ENCODE results near the gene RASEF. TPM values are rescaled to one million over a fixed set of nuclear protein-coding genes. Genes with fewer than 3 reads are reported as not detected.

RASEF gene
- total and polyA plus RNA-seq, 3 donors from 2014 or later, result 2.7 to 10.8 (median 9.1) TPM

DNA sequence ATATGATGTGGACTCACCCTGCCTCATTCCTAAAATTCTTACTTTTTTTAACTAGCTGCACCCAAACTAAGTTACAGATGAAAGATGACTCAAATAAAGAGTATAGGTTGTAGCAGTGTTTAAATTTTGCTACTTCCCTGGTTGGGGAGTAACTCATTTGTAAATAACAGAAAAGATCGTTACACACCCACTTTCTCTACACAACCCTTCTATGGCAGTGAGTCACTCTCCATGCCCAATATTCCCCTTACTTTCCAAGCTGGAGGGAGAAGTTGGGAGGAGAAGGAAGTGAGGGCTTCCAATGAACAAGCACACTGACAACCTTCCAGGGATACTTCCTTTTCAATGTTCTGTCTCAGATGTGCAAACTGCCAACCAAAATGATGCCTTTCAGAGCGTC, 1.9 kb downstream of the RASEF start:
- H3K36me3 ChIP-seq (ENCODE audit: low read depth, missing control alignments), result no peaks in the 10 kb centered on the region
- intact Hi-C loops (cut with DNase I; ENCODE audit: low total_unique reads), result no loop called here
- TF ChIP-seq, protein P1, sequence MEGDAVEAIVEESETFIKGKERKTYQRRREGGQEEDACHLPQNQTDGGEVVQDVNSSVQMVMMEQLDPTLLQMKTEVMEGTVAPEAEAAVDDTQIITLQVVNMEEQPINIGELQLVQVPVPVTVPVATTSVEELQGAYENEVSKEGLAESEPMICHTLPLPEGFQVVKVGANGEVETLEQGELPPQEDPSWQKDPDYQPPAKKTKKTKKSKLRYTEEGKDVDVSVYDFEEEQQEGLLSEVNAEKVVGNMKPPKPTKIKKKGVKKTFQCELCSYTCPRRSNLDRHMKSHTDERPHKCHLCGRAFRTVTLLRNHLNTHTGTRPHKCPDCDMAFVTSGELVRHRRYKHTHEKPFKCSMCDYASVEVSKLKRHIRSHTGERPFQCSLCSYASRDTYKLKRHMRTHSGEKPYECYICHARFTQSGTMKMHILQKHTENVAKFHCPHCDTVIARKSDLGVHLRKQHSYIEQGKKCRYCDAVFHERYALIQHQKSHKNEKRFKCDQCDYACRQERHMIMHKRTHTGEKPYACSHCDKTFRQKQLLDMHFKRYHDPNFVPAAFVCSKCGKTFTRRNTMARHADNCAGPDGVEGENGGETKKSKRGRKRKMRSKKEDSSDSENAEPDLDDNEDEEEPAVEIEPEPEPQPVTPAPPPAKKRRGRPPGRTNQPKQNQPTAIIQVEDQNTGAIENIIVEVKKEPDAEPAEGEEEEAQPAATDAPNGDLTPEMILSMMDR (IDR thresholded peaks at IDR 0.05), result no peak
- TF ChIP-seq POLR2A (IDR thresholded peaks at IDR 0.05), result no peak
- peaks cover 4% of the 10 kb centered on the region for H3K4me1 ChIP-seq
- 49 to 78% methylated on average over 2 of the region's 2 CpGs for WGBS, 2 donors
- DNase-seq, result no peak
- no peak overlapping the region for H3K27ac ChIP-seq
- H3K9me3 ChIP-seq, result no peaks in the 10 kb centered on the region
- H3K4me3 ChIP-seq, result no peak overlapping the region
- no peaks in the 10 kb centered on the region for H3K27me3 ChIP-seq

DNA sequence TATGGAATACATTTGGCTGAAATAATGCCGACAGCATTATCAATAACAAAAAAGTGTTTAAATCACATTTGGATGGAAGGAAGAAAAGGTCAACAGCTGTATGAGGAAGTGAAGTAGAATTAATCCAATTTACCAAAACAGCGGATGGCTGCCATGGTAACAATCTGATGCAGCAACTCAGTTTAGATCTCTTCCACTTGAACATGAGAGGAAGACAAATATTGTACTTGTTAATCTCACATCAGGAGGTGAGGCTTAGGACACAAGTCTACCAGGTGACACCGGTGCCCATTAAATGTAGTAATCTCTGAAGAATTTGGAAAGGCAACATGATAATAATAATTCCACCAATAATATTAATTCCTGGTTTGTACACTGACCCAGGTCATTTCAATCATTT, 2.4 kb downstream of the RASEF start:
- Histone ChIP-seq H3K4me3 (no peak overlapping the region), H3K36me3 (ENCODE audit: low read depth, missing control alignments) (no peaks in the 10 kb centered on the region), H3K9me3 (no peaks in the 10 kb centered on the region), H3K27me3 (no peaks in the 10 kb centered on the region), H3K27ac (no peak overlapping the region), H3K4me1 (peaks cover 4% of the 10 kb centered on the region)
- DNase-seq, result no peak
- intact Hi-C loops (cut with DNase I; ENCODE audit: low total_unique reads), result no loop called here
- TF ChIP-seq, protein P1 (IDR thresholded peaks at IDR 0.05), result no peak
- no peak for TF ChIP-seq POLR2A (IDR thresholded peaks at IDR 0.05)
- WGBS, 2 donors, result 78 to 92% methylated on average over 3 of the region's 3 CpGs

DNA sequence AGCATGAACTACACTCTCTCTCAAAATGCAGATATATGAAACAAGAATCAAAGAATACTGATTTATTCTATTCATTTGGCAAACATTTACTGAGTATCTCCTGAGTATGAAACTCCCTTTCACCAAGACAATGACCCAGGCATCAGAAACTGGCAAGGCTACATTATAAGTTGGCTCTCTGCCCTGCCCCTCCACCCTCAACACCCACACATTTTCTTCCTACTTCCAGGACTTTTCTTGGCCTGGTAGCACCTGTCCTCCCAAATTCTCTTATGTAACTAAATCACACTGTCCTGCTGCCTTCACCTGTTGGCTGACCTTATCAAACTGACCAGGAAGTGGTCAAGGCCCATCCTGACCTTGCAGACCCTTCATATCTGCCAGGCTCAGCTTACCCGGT, 3.5 kb downstream of the RASEF start:
- DNase-seq, result no peak
- intact Hi-C loops (cut with DNase I; ENCODE audit: low total_unique reads), result no loop called here
- Histone ChIP-seq H3K9me3 (no peaks in the 10 kb centered on the region), H3K4me3 (no peak overlapping the region), H3K36me3 (ENCODE audit: low read depth, missing control alignments) (no peaks in the 10 kb centered on the region), H3K27ac (no peak overlapping the region), H3K27me3 (no peaks in the 10 kb centered on the region), H3K4me1 (peaks cover 4% of the 10 kb centered on the region)
- 54 to 81% methylated on average over 1 of the region's 1 CpG for WGBS, 2 donors
- TF ChIP-seq POLR2A (IDR thresholded peaks at IDR 0.05), result no peak
- TF ChIP-seq, protein P1 (IDR thresholded peaks at IDR 0.05), result no peak

DNA sequence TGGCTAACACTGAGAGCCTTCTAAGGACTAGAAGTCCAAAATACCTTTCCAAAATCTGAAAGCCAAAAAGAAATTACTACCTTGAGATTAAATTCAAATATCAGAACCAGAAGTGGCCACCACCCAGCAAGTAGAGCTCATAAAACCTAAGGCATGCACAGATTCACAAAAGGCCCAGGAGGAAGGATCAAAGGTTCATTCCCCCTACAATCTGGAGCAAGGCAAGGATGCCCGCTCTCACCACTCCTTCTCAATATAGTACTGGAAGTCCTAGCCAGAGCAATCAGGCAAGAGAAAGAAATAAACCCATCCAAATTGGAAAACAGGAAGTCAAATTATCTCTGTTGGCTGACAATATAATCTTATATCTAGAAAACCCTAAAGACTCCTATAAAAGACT, 6.0 kb downstream of the RASEF start:
- Histone ChIP-seq H3K9me3 (no peaks in the 10 kb centered on the region), H3K27me3 (no peaks in the 10 kb centered on the region), H3K36me3 (ENCODE audit: low read depth, missing control alignments) (no peaks in the 10 kb centered on the region), H3K27ac (no peak overlapping the region), H3K4me3 (no peak overlapping the region), H3K4me1 (peaks cover 2% of the 10 kb centered on the region)
- TF ChIP-seq POLR2A (IDR thresholded peaks at IDR 0.05), result no peak
- TF ChIP-seq, protein P1 (IDR thresholded peaks at IDR 0.05), result no peak
- WGBS, 2 donors, result 90 to 94% methylated on average over 1 of the region's 1 CpG
- no peak for DNase-seq
- intact Hi-C loops (cut with DNase I; ENCODE audit: low total_unique reads), result no loop called here

DNA sequence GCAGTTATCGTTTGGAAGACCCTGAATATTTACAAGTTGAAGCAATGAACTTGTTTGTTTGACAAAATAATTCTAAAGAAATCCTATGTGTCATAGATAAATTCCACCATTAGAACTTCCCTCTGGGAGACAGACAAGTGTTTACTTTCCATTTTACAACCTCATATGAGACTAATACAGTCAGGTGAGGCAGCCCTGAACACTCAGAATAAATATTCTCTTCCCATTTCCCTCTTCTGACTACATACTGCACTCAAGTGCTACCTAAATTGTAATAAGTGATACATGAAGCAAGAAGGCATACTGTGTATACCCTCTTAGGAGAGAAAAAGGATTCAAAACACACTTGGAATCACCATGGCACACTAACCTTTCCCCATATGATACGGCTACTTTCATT, 6.8 kb downstream of the RASEF start:
- H3K9me3 ChIP-seq, result no peaks in the 10 kb centered on the region
- no peaks in the 10 kb centered on the region for H3K4me1 ChIP-seq
- 83 to 92% methylated on average over 2 of the region's 2 CpGs for WGBS, 2 donors
- no peaks in the 10 kb centered on the region for H3K36me3 ChIP-seq (ENCODE audit: low read depth, missing control alignments)
- no peaks in the 10 kb centered on the region for H3K27me3 ChIP-seq
- H3K27ac ChIP-seq, result no peak overlapping the region
- DNase-seq, result no peak
- intact Hi-C loops (cut with DNase I; ENCODE audit: low total_unique reads), result no loop called here
- TF ChIP-seq POLR2A (IDR thresholded peaks at IDR 0.05), result no peak
- TF ChIP-seq, protein P1 (IDR thresholded peaks at IDR 0.05), result no peak
- no peak overlapping the region for H3K4me3 ChIP-seq

Data from testis (tissue), 3 donors.